ENCODE data around the gene CLIC4. TPM values are rescaled to one million over a fixed set of nuclear protein-coding genes. Genes with fewer than 3 reads are reported as not detected.
A peak's percentile ranks its signal among the peaks of the same experiment; 100 is the strongest.

CLIC4 gene
- total RNA-seq, 1 donor from 2014 or later: 353 TPM

DNA sequence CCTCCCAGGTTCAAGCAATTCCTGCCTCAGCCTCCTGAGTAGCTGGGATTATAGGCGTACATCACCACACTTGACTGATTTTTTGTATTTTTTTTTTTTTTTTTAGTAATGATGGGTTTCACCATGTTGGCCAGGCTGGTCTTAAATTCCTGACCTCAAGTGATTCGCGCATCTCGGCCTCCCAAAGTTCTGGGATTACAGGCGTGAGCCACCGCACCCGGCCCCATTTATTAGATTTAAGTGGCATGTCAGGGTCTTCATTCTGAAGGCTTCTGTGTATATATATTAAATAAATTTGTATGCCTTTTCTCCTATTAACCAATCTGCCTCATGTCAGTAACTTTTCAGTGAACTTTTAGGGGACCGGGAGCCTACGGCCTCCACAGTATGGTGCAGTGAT, 6.0 kb upstream of the CLIC4 start:
- FAIRE-seq (no peak), DNase-seq (ENCODE audit: low read depth) (no peak)
- Histone ChIP-seq H3K4me1 (ENCODE audit: insufficient read depth, low read length) (peaks cover 32% of the 10 kb centered on the region), H4K20me1 (ENCODE audit: insufficient read depth, low read length) (no peaks in the 10 kb centered on the region), H3K4me3 (ENCODE audit: insufficient read depth, low read depth, low read length) (no peak overlapping the region), H3K9me3 (ENCODE audit: insufficient read depth, low read depth, low read length) (no peaks in the 10 kb centered on the region), H2AFZ (ENCODE audit: low read depth, low read length) (no peak overlapping the region), H3K36me3 (ENCODE audit: insufficient read depth, low read length) (no peaks in the 10 kb centered on the region), H3K79me2 (ENCODE audit: insufficient read depth, low read length) (no peaks in the 10 kb centered on the region), H3K27me3 (ENCODE audit: insufficient read depth, low read length) (no peaks in the 10 kb centered on the region), H3K27ac (ENCODE audit: low read depth, low read length) (no peak overlapping the region), H3K9ac (ENCODE audit: low read length) (no peak overlapping the region), H3K4me2 (ENCODE audit: low read length) (no peak overlapping the region)
- TF ChIP-seq, protein P1, sequence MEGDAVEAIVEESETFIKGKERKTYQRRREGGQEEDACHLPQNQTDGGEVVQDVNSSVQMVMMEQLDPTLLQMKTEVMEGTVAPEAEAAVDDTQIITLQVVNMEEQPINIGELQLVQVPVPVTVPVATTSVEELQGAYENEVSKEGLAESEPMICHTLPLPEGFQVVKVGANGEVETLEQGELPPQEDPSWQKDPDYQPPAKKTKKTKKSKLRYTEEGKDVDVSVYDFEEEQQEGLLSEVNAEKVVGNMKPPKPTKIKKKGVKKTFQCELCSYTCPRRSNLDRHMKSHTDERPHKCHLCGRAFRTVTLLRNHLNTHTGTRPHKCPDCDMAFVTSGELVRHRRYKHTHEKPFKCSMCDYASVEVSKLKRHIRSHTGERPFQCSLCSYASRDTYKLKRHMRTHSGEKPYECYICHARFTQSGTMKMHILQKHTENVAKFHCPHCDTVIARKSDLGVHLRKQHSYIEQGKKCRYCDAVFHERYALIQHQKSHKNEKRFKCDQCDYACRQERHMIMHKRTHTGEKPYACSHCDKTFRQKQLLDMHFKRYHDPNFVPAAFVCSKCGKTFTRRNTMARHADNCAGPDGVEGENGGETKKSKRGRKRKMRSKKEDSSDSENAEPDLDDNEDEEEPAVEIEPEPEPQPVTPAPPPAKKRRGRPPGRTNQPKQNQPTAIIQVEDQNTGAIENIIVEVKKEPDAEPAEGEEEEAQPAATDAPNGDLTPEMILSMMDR (IDR thresholded peaks at IDR 0.05; ENCODE audit: insufficient read depth, low read depth, low read length): no peak
- no peak for TF ChIP-seq EZH2 (IDR thresholded peaks at IDR 0.05; ENCODE audit: insufficient read depth, low read length)
- no peaks in the 10 kb centered on the region for H3K36me3 Mint-ChIP-seq (ENCODE audit: low read depth, unreplicated experiment)
- H3K4me1 Mint-ChIP-seq (ENCODE audit: low read depth, unreplicated experiment): peaks cover 33% of the 10 kb centered on the region
- no peaks in the 10 kb centered on the region for H3K9me3 Mint-ChIP-seq (ENCODE audit: unreplicated experiment)
- H3K27me3 Mint-ChIP-seq (ENCODE audit: low read depth, unreplicated experiment): no peaks in the 10 kb centered on the region
- no peak overlapping the region for H3K27ac Mint-ChIP-seq (ENCODE audit: unreplicated experiment)
- H3K4me3 Mint-ChIP-seq (ENCODE audit: unreplicated experiment): no peak overlapping the region

DNA sequence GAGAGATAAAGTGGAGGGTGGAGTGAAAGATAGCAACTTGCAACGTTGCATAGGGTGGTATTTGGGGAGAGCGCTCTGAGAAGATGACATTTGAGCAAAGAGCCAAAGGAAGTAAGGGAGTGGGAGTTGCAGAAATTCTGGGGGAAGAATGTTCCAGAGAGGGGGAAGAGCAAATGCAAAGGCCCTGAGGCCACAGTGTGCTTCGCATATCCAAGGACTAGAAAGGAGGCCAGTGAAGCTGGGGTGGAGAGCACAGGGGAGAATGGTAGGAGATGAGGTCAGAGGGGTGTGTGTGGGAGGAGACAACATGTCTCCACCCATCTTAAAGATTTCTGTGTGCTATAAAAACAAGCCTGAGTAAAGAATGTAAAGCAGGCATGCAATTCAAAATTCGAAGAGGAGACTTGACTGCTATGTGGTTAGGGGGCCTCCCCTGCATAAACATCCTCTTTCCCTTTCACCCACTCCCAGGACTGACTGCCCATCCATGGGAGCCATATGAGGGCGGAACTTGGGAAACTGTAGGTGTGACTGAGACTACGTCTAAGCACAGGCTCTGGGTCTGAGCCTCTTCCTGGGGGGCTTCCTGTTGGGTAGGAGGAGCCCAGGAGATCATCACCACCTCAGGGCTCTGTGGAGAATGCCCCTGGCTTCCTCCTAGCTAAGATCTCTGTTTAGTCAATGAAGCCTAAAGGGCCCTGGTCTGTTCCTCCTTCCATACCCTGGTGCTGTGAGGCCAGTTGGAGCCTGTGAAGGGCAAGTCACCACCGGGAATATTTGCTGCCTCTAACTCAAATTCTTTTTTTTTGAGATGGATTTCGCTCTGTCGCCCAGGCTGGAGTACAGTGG, 2.9 kb upstream of the CLIC4 start:
- peak overlapping the region; percentile 39 for H3K9ac ChIP-seq (ENCODE audit: low read length)
- no peak overlapping the region for H3K4me3 ChIP-seq (ENCODE audit: insufficient read depth, low read depth, low read length)
- no peak for TF ChIP-seq EZH2 (IDR thresholded peaks at IDR 0.05; ENCODE audit: insufficient read depth, low read length)
- TF ChIP-seq, protein P1 (IDR thresholded peaks at IDR 0.05; ENCODE audit: insufficient read depth, low read depth, low read length): no peak
- FAIRE-seq (no peak), DNase-seq (ENCODE audit: low read depth) (peak; percentile 65)
- Mint-ChIP-seq H3K4me1 (ENCODE audit: low read depth, unreplicated experiment) (peaks cover 23% of the 10 kb centered on the region), H3K36me3 (ENCODE audit: low read depth, unreplicated experiment) (peaks cover 5% of the 10 kb centered on the region), H3K27ac (ENCODE audit: unreplicated experiment) (peak overlapping the region; percentile 93), H3K27me3 (ENCODE audit: low read depth, unreplicated experiment) (no peaks in the 10 kb centered on the region), H3K9me3 (ENCODE audit: unreplicated experiment) (no peaks in the 10 kb centered on the region), H3K4me3 (ENCODE audit: unreplicated experiment) (peak overlapping the region; percentile 35)
- no peaks in the 10 kb centered on the region for H3K27me3 ChIP-seq (ENCODE audit: insufficient read depth, low read length)
- peak overlapping the region; percentile 50 for H3K27ac ChIP-seq (ENCODE audit: low read depth, low read length)
- no peaks in the 10 kb centered on the region for H3K36me3 ChIP-seq (ENCODE audit: insufficient read depth, low read length)
- peak overlapping the region; percentile 41 for H2AFZ ChIP-seq (ENCODE audit: low read depth, low read length)
- peaks cover 21% of the 10 kb centered on the region for H3K79me2 ChIP-seq (ENCODE audit: insufficient read depth, low read length)
- peak overlapping the region; percentile 58 for H3K4me2 ChIP-seq (ENCODE audit: low read length)
- H3K4me1 ChIP-seq (ENCODE audit: insufficient read depth, low read length): peaks cover 19% of the 10 kb centered on the region
- H4K20me1 ChIP-seq (ENCODE audit: insufficient read depth, low read length): peaks cover 14% of the 10 kb centered on the region
- H3K9me3 ChIP-seq (ENCODE audit: insufficient read depth, low read depth, low read length): no peaks in the 10 kb centered on the region

Data from astrocyte (in vitro differentiated cells and primary cell).